SIG-M5 (cell line): Measurements from ENCODE around the gene CAMKK2.
"Not testable (repeated sequence)": the region's sequence is repeated elsewhere in the genome, so short reads cannot be mapped to it uniquely, and the experiment has no call there.

Experiments
- DNase-seq: peaks from one replicate; lab custom pipeline; 2025; lab: John Stamatoyannopoulos, UW

The CAMKK2 gene

DNA sequence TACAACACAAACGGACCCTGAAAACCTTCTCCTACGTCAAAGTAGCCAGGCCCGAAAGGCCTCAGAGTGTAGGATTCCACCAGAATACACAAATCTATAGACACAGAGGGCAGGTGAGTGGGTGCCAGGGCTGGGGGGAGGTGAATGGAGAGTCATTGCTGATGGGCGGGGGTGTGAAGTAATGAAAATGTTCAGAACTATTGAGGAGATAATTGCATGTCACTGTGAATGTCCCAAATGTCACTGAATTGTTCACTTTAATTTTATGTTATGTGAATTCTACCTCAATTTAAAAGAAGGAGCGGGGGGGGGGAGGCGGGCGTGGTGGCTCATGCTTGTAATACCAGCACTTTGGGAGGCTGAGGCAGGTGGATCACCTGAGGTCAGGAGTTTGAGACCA lies 50.6 kb downstream of the CAMKK2 start:
- no peak for DNase-seq

GRCh38 chr12:121245031-121245430 lies 51.5 kb downstream of the CAMKK2 start:
- DNase-seq: no peak

DNA sequence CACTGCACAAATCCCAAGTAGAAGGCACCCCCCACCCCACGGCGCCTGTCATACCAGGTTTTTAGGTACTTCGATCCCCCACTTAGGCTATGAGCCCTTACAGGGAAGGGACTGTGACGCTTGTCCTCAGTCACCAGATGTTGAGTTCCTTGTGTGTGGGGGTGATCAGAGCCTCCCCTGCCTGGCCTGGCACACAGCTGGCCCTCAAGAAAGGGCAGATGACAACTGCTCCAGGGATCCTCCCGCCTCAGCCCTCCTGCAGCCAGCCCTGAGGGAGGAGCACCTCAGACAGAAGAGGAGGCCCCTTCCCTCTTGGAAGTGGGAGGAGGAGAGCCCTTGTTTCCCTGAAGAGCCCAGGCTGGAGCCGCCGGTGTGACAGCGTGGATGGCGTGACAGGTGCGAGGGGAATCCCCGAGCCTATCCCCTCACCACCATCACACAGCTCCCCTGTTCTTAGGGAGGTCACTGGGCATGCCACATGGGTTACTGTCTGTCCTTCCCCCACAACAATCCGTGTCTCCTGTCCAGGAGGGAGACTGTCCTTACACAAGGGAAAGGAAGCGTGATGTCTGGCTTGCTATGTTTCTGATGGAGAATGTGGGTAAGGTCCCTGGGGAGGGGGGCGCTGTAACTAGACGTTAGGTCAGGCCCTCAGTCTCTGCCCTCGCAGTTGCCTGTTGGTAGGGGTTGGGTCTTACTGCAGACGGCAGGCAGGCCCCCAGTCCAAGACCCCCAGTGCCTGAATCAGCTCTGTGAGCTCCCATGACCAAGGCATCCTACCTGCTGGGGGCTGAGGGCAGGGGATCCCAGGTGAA lies 55.1 kb downstream of the CAMKK2 start:
- DNase-seq: no peak

DNA sequence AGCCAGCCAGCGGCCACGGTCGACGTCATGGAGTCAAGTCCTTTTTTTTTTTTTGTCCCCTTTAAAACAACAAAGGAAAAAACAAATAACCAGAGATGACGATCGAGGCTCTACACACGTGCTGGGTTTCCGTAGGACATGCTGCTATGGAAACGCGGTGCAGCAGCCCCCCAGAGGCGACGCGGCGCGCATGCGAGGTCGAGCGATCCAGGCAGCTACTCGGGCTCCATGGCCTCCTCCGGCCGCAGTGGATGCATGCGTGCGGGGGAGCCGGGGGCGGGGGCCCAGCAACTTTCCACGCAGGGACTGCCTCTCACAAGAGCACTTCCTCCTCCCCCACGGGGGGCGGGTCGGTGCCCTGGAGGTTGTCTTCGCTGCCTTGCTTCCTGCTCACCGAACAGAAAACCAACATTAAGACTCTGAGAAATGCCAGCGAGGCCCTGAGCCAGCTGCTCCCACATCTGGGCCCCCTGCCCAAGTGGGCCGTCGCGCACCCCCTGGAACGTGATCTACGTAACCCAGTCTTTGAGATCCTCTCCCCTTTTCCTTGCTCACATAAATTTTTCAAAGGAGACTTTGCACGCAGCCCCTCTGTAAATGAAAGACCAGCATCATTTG lies 55.9 kb downstream of the CAMKK2 start:
- DNase-seq: peak; percentile 52

GRCh38 chr12:121240062-121240420 lies 56.5 kb downstream of the CAMKK2 start:
- no peak for DNase-seq

DNA sequence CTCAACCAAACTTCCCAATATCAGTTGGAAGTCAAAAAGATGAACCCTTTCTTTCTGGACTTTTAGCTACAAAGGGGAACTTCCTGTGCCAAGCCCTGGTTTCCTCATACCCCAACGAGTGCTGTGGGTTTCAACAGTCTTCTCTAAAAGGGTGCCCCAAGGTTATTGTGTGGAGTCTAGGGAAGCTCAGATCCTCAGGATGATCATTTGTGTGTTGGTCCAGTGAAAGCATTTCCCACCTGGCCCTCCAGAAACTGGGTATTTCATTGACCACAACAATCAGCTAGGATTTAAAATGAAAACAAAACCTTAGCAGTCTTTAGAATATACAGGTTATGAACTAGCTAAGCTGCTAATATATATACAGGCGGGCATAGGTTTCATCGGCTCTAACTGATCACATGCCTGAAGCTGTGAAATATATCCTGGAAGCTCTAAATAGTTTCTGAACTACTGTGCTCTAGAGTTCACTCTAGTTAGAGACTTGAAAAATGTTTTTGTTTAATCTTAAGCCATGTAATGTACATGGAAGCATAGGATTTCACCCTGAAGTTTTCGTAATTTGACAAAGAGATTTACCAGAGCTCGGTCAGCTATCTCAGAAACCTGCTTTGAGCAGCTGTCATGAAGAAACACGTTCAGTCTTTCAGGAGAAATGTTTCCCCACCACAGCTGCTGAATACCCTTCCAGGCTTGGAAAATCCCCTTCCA lies 57.0 kb downstream of the CAMKK2 start:
- peak; percentile 22 for DNase-seq

GRCh38 chr12:121238604-121239350 lies 57.7 kb downstream of the CAMKK2 start:
- DNase-seq: no peak

GRCh38 chr12:121238086-121238485 lies 58.4 kb downstream of the CAMKK2 start:
- no peak for DNase-seq

DNA sequence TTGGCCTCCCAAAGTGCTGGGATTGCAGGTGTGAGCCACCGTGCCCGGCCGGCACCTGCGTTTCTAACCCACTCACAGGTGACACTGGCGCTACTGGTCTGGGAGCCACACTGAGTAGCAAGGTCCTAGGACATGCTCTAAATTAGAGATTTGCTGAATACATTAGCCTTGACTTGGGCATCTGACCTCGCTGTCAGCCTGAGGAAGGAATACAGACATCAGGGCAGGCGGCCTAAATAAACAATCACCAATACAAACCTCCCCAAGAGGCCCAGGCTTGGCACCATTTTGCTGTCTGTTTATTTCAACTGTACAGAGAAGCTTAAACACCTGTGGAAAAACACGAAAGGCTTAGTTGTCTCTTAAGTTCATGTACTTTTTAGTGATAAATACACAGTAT lies 59.1 kb downstream of the CAMKK2 start:
- DNase-seq: no peak

GRCh38 chr12:121236776-121237175 lies 59.7 kb downstream of the CAMKK2 start:
- no peak for DNase-seq

DNA sequence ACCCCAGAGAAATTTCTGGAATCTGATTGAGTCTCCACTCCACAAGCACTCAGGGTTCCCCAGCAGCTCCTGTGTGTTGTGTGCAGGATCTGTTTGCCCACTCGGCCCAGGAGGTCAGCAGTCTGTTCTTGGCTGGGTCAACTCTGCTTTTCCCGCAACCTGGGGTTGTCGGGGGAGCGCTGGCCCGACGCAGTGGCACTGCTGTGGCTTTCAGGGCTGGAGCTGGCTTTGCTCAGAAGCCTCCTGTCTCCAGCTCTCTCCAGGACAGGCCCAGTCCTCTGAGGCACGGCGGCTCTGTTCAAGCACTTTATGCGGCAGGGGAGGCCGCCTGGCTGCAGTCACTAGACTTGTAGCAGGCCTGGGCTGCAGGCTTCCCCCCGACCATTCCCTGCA lies 62.9 kb downstream of the CAMKK2 start:
- DNase-seq: no peak

GRCh38 chr12:121232977-121233627 lies 63.4 kb downstream of the CAMKK2 start:
- DNase-seq: no peak

DNA sequence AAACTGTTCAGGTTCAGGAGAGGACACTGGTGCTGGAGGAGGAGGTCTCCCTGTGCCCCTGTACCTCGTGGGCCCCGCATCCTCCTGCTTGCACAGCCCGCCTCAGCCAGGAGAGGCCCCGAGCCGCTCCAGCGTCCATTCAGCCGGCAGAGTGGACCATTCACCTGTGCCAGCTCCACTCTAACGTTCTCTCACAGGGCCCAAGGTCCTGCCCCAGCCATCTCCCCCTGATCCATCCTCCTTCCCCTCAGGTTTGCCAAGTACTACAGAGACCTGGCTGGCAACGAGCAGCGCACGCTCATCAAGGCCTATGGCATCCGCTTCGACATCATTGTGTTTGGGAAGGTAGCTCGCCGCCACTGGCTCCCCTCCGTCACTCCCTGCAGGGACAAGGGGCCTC lies 64.3 kb downstream of the CAMKK2 start:
- no peak for DNase-seq

GRCh38 chr12:121230538-121230907 lies 66.0 kb downstream of the CAMKK2 start:
- no peak for DNase-seq

DNA sequence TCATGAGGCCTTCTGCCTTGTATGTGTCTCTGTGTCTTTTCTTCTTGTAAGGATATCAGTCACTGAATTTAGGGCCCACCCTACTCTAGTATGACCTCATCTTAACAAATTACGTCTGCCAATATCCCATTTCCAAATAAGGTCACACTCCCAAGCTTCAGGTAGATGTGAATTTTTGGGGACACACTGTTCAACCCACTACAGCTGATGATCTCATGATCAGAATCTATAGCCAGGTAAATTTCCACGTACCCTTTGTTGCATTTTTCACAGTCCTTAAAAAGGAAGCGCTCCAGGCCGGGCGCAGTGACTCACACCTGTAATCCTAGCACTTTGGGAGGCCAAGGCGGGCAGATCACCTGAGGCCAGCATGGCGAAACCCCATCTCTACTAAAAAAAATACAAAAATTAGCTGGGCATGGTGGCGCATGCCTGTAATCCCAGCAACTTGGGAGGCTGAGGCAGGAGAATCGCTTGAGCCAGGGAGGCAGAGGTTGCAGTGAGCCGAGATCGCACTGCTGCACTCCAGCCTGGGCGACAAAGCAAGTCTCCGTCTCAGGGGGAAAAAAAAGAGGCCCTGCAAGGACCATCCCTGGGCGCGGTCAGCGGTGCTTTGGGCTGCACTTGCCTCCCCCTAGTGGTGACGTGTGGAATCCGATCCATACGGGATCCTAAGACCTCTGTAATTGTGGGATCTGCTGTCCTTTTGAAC lies 66.5 kb downstream of the CAMKK2 start:
- not testable (repeated sequence) for DNase-seq

DNA sequence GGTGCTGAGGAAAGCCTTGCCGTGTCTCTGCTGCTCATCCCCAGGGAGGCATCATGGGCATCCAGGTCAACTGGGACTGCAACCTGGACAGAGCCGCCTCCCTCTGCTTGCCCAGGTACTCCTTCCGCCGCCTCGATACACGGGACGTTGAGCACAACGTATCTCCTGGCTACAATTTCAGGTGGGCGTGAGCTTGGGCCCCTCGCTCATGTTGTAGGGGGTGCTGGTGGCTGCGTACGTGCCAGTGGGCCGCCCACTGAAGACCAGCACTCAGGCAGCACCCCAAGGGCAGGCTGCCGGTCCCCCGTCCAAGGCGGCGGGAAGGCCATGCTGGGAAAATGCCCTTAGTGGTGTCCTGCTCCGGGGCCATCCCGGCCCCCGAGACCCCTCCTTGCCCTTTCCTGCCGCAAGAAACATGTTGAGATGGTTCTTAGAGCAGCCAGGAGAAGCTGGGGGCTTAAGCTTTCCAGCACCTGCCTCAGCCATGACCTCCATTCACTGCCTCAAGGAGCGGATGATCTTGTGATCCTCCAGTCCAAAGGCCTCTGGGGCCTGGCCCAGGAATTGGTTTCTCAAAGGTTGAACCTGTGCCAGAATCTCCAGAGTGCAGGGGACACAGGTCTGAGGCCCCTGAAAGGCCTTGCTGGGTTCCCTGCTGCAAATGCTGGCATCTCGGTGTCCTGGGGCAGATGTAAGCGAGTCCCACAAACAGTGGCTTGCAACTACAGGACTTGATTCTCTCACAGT lies 67.4 kb downstream of the CAMKK2 start:
- DNase-seq: no peak

GRCh38 chr12:121227294-121227693 lies 69.2 kb downstream of the CAMKK2 start:
- no peak for DNase-seq

GRCh38 chr12:121226871-121227270 lies 69.6 kb downstream of the CAMKK2 start:
- DNase-seq: not testable (repeated sequence)

DNA sequence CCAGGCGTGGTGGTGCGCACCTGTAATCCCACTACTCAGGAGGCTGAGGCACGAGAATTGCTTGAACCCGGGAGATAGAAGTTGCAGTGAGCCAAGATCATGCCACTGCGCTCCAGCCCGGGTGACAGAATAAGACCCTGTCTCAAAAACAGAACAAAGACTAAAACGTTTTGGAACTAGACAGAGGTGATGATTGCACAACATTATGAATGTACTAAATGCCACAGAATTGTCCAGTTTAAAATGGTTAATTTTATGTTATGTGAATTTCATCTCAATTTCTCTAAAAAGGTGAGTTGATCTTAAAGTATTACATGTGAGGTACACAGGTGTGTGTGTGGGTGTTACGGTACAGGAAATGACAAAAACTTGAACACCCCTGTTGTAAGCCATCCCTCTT lies 70.1 kb downstream of the CAMKK2 start:
- no peak for DNase-seq

- no peak for DNase-seq
These were observed 71.9 kb downstream of the CAMKK2 start for GRCh38 chr12:121224591-121224990.
